ENCODE measurements around the gene LRMDA. TPM values are rescaled to one million over a fixed set of nuclear protein-coding genes. Genes with fewer than 3 reads are reported as not detected.

The LRMDA gene
- total RNA-seq, 5 donors from 2014 or later (not counting 1 experiment from before 2014, with no cell fraction given) = 0.30 to 1.2 TPM; not detected in 3

DNA sequence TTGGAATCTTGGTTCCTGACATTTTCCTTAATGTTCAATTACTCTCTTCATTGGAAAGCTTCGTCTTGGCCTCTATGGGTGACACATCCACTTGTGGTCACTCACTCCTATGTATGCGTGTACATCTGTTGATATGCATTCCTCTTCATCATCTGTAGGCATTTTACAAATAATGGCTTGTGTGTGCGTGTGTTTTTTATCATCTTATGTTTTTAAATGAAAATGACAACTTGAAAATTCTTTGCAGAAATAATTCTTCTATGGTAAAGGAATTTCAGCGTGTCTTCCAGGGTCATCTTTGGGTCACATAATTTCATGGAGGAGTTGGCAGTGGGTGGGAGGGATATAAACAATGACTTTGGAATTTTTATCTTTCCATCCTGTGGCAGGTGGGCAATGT, 925.1 kb downstream of the LRMDA start:
- 83% methylated on average over 1 of the region's 4 CpGs for WGBS (ENCODE audit: insufficient coverage)

DNA sequence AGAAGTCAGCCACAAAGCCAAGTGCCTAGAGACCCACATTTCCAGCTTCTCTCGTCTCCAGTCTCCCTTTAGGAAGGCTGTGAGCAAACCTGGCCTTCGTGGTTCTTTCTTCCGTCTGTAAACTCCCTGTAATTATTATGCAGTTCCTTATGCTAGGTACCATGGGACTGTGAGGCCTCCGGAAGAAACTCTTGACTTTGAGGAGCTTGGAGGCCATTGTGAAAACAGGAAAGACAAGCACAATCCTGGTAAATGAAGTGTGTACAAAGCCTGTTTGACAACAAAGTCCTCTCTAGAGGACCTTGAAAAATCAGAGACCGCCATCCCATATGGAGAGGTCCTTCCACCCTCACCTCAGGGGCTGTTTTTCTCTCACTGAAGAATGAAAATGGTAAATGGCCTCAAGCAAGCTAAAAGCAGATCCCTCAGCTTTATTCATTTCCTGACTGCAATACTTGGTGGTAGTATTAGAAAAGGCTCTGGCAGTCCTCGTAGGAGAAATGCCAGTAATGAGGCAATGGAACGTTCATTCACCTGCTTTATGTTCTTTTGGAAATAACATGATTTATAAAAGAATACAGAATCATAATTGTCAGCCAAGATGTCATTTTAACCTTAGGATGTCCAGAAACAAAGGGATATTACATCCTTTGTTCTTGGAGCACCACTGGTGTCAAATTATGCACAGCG, 926.4 kb downstream of the LRMDA start:
- Mint-ChIP-seq H3K4me1 (no peaks in the 10 kb centered on the region), H3K27me3 (no peaks in the 10 kb centered on the region), H3K36me3 (no peaks in the 10 kb centered on the region), H3K9me3 (peaks cover 0 to 9% (median 8%) of the 10 kb centered on the region in 3 donors), H3K27ac (no peak overlapping the region), H3K4me3 (no peak overlapping the region)
- CTCF ChIA-PET = no interaction called here
- no peak for DNase-seq
- Histone ChIP-seq H3K4me1 (ENCODE audit: control insufficient read depth in 1 of 2, extremely low read depth in 1 of 2, insufficient read depth in 2 of 2, low read length in 2 of 2) (no peaks in the 10 kb centered on the region), H3K27ac (ENCODE audit: low read length) (no peak overlapping the region), H3K4me3 (ENCODE audit: control insufficient read depth in 1 of 2, extremely low read depth in 1 of 2, low read length in 1 of 2) (no peak overlapping the region), H3K27me3 (replicated peaks in 1 of 2; ENCODE audit: control insufficient read depth in 2 of 2, extremely low read depth in 1 of 2, insufficient read depth in 2 of 2, low read length in 1 of 2) (no peaks in the 10 kb centered on the region), H3K9me3 (no peaks in the 10 kb centered on the region), H3K36me3 (ENCODE audit: control insufficient read depth in 2 of 2, extremely low read depth in 1 of 2, insufficient read depth in 1 of 2, low read length in 1 of 2) (no peaks in the 10 kb centered on the region)
- ATAC-seq (replicated peaks in 1 of 4) = no peak
- 58% methylated on average over 2 of the region's 8 CpGs for WGBS (ENCODE audit: insufficient coverage)
- POLR2A ChIA-PET = no interaction called here

More for the DNA sequence above, 925.1 kb downstream of the LRMDA start:
- Histone ChIP-seq H3K27ac (ENCODE audit: low read length) (no peak overlapping the region), H3K36me3 (ENCODE audit: control insufficient read depth in 2 of 2, extremely low read depth in 1 of 2, insufficient read depth in 1 of 2, low read length in 1 of 2) (no peaks in the 10 kb centered on the region), H3K4me1 (ENCODE audit: control insufficient read depth in 1 of 2, extremely low read depth in 1 of 2, insufficient read depth in 2 of 2, low read length in 2 of 2) (no peaks in the 10 kb centered on the region), H3K27me3 (replicated peaks in 1 of 2; ENCODE audit: control insufficient read depth in 2 of 2, extremely low read depth in 1 of 2, insufficient read depth in 2 of 2, low read length in 1 of 2) (no peaks in the 10 kb centered on the region), H3K9me3 (no peaks in the 10 kb centered on the region), H3K4me3 (ENCODE audit: control insufficient read depth in 1 of 2, extremely low read depth in 1 of 2, low read length in 1 of 2) (no peak overlapping the region)
- peaks cover 0 to 9% (median 4%) of the 10 kb centered on the region in 3 donors for H3K9me3 Mint-ChIP-seq
- ChIA-PET POLR2A (no interaction called here), CTCF (no interaction called here)
- H3K27me3 Mint-ChIP-seq = no peaks in the 10 kb centered on the region
- no peak for ATAC-seq (replicated peaks in 1 of 4)
- no peaks in the 10 kb centered on the region for H3K4me1 Mint-ChIP-seq
- no peak overlapping the region for H3K4me3 Mint-ChIP-seq
- H3K27ac Mint-ChIP-seq = no peak overlapping the region
- H3K36me3 Mint-ChIP-seq = no peaks in the 10 kb centered on the region
- no peak for DNase-seq

DNA sequence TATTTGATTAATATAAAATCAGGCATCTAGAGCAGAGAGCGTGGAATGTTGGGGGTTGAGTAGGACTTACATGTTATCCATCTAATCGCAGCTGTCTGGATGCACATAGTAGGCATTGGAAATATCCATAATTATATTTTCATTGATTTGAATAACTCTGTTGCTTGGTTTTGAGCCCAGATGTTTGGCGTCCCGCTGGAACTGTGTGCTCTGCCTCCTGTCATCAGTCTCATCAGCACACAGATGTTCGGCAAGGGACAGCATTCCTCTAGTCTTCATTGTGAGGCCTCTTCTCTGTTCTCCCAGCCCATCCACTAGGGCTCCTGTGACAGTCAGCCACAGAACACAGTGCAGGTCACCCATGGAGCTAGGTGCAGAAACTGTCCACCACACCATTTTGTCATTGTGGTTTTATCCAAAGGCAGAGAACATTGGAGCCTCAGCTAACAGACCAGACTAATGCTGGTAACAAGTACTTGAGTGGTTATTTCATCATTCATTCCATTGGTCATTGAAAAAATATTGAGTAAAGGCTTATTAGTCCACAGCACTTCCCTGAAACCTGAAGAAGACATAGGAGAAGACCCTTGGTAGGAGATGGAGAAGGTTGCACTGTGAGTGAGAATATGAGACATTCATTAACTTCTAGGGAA, 927.4 kb downstream of the LRMDA start:
- DNase-seq (no peak), ATAC-seq (replicated peaks in 1 of 4) (no peak)
- 94% methylated on average over 3 of the region's 5 CpGs for WGBS (ENCODE audit: insufficient coverage)
- no peaks in the 10 kb centered on the region for H3K9me3 ChIP-seq
- no peaks in the 10 kb centered on the region for H3K36me3 ChIP-seq (ENCODE audit: control insufficient read depth in 2 of 2, extremely low read depth in 1 of 2, insufficient read depth in 1 of 2, low read length in 1 of 2)
- H3K27me3 ChIP-seq (replicated peaks in 1 of 2; ENCODE audit: control insufficient read depth in 2 of 2, extremely low read depth in 1 of 2, insufficient read depth in 2 of 2, low read length in 1 of 2) = no peaks in the 10 kb centered on the region
- ChIA-PET CTCF (no interaction called here), POLR2A (no interaction called here)
- H3K27ac ChIP-seq (ENCODE audit: low read length) = no peak overlapping the region
- no peak overlapping the region for H3K4me3 ChIP-seq (ENCODE audit: control insufficient read depth in 1 of 2, extremely low read depth in 1 of 2, low read length in 1 of 2)
- Mint-ChIP-seq H3K36me3 (no peaks in the 10 kb centered on the region), H3K27me3 (no peaks in the 10 kb centered on the region), H3K27ac (no peak overlapping the region), H3K4me1 (no peaks in the 10 kb centered on the region), H3K9me3 (peaks cover 0 to 9% (median 8%) of the 10 kb centered on the region in 3 donors), H3K4me3 (no peak overlapping the region)
- no peaks in the 10 kb centered on the region for H3K4me1 ChIP-seq (ENCODE audit: control insufficient read depth in 1 of 2, extremely low read depth in 1 of 2, insufficient read depth in 2 of 2, low read length in 2 of 2)

DNA sequence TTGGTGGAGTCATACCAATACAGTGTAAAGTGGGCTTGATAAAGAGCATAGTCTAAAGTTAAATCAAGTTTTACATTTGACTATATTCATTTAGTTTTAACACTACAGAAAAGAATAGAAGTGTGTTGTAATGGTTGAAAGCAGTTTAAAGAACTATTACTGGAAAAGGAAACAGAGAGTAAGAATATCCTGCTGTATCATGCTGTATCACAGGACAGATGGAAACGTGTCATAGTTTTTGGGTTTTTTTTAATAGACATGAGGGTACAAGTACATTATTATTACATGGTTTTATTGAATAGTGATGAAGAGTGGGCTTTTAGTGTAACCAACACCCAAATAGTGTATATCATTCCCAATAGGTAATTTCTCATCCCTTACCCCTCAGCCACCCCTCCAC, 944.3 kb downstream of the LRMDA start:
- no peak overlapping the region for H3K4me3 ChIP-seq (ENCODE audit: control insufficient read depth in 1 of 2, extremely low read depth in 1 of 2, low read length in 1 of 2)
- H3K36me3 Mint-ChIP-seq = no peaks in the 10 kb centered on the region
- no peaks in the 10 kb centered on the region for H3K4me1 Mint-ChIP-seq
- no peaks in the 10 kb centered on the region for H3K36me3 ChIP-seq (ENCODE audit: control insufficient read depth in 2 of 2, extremely low read depth in 1 of 2, insufficient read depth in 1 of 2, low read length in 1 of 2)
- no peaks in the 10 kb centered on the region for H3K27me3 Mint-ChIP-seq
- ChIA-PET CTCF (no interaction called here), POLR2A (no interaction called here)
- no peaks in the 10 kb centered on the region for H3K4me1 ChIP-seq (ENCODE audit: control insufficient read depth in 1 of 2, extremely low read depth in 1 of 2, insufficient read depth in 2 of 2, low read length in 2 of 2)
- H3K9me3 ChIP-seq = no peaks in the 10 kb centered on the region
- no peak for ATAC-seq (replicated peaks in 1 of 4)
- H3K27ac Mint-ChIP-seq = no peak overlapping the region
- no CpG with 5 or more reads among the region's 1 CpG for WGBS (ENCODE audit: insufficient coverage)
- no peaks in the 10 kb centered on the region for H3K27me3 ChIP-seq (replicated peaks in 1 of 2; ENCODE audit: control insufficient read depth in 2 of 2, extremely low read depth in 1 of 2, insufficient read depth in 2 of 2, low read length in 1 of 2)
- no peak overlapping the region for H3K4me3 Mint-ChIP-seq
- no peak overlapping the region for H3K27ac ChIP-seq (ENCODE audit: low read length)
- DNase-seq = no peak
- peaks cover 3 to 4% (median 4%) of the 10 kb centered on the region in 3 donors for H3K9me3 Mint-ChIP-seq

DNA sequence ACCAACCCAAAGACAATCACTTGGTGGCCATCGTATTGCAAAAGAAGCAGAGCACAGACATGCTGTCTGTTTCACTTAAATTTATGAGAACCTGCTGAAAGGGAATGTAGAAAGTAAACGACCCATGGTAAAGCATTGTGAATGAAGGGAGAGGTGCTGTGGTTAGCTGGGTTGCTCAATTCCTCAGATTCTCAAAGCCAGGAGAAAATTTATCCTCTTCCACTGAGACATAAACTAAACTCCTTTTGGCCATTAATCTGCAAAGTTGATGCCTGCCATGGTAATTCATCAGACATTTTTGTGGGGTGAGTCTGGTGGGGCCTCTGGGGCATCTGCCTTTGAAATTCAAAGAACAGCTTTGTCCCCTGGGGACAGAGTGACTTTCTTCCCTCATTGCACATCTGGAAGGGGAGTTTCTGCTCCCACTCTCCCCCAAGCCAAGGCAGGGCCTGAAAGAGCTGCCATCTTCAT, 951.0 kb downstream of the LRMDA start:
- DNase-seq = no peak
- H3K4me3 ChIP-seq (ENCODE audit: control insufficient read depth in 1 of 2, extremely low read depth in 1 of 2, low read length in 1 of 2) = no peak overlapping the region
- Mint-ChIP-seq H3K27ac (no peak overlapping the region), H3K27me3 (no peaks in the 10 kb centered on the region), H3K4me1 (no peaks in the 10 kb centered on the region), H3K9me3 (peaks cover 2 to 22% (median 9%) of the 10 kb centered on the region in 3 donors), H3K4me3 (no peak overlapping the region), H3K36me3 (no peaks in the 10 kb centered on the region)
- POLR2A ChIA-PET = no interaction called here
- H3K27ac ChIP-seq (ENCODE audit: low read length) = no peak overlapping the region
- no peaks in the 10 kb centered on the region for H3K9me3 ChIP-seq
- WGBS (ENCODE audit: insufficient coverage) = no CpG with 5 or more reads among the region's 2 CpGs
- H3K4me1 ChIP-seq (ENCODE audit: control insufficient read depth in 1 of 2, extremely low read depth in 1 of 2, insufficient read depth in 2 of 2, low read length in 2 of 2) = no peaks in the 10 kb centered on the region
- no peak for ATAC-seq (replicated peaks in 1 of 4)
- no peaks in the 10 kb centered on the region for H3K27me3 ChIP-seq (replicated peaks in 1 of 2; ENCODE audit: control insufficient read depth in 2 of 2, extremely low read depth in 1 of 2, insufficient read depth in 2 of 2, low read length in 1 of 2)
- H3K36me3 ChIP-seq (ENCODE audit: control insufficient read depth in 2 of 2, extremely low read depth in 1 of 2, insufficient read depth in 1 of 2, low read length in 1 of 2) = no peaks in the 10 kb centered on the region
- CTCF ChIA-PET = no interaction called here

DNA sequence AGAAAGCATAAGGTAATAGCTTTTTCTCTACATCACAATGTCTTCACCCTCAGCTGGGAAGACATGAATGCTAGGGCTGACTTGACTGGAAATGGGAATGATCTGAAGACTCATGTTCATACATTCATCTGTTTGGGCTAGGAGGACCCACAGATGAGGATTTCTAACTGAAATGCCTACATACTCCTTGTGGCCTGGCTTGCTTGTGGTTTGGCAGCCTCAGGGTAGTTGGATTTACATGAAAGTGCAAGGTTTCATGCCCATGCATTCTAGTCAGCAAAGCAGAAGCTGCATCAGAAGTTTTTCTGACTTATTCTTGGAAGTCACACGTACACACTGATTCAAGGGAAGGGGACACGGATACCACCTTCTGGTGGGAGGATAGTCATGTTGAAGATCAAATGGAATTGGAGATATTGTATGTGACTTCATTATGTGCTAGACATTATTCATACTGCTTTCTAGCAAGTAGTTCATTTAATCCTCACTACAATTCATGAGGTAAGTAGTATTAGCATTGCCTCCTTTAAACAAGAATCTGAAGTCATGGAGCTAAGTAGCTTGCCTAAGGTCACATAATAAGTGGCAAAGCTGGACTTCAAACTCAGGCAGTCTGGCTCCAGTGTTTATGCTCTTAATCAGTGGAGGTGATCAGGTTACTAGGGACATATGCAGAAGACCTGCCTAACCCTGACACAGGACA, 957.0 kb downstream of the LRMDA start:
- no peaks in the 10 kb centered on the region for H3K27me3 Mint-ChIP-seq
- Histone ChIP-seq H3K27ac (ENCODE audit: low read length) (no peak overlapping the region), H3K4me3 (ENCODE audit: control insufficient read depth in 1 of 2, extremely low read depth in 1 of 2, low read length in 1 of 2) (no peak overlapping the region), H3K9me3 (no peaks in the 10 kb centered on the region), H3K27me3 (replicated peaks in 1 of 2; ENCODE audit: control insufficient read depth in 2 of 2, extremely low read depth in 1 of 2, insufficient read depth in 2 of 2, low read length in 1 of 2) (no peaks in the 10 kb centered on the region), H3K4me1 (ENCODE audit: control insufficient read depth in 1 of 2, extremely low read depth in 1 of 2, insufficient read depth in 2 of 2, low read length in 2 of 2) (no peaks in the 10 kb centered on the region), H3K36me3 (ENCODE audit: control insufficient read depth in 2 of 2, extremely low read depth in 1 of 2, insufficient read depth in 1 of 2, low read length in 1 of 2) (no peaks in the 10 kb centered on the region)
- DNase-seq (no peak), ATAC-seq (replicated peaks in 1 of 4) (no peak)
- H3K4me3 Mint-ChIP-seq = no peak overlapping the region
- ChIA-PET CTCF (no interaction called here), POLR2A (no interaction called here)
- H3K36me3 Mint-ChIP-seq = no peaks in the 10 kb centered on the region
- WGBS (ENCODE audit: insufficient coverage) = 83% methylated on average over 1 of the region's 2 CpGs
- H3K9me3 Mint-ChIP-seq = peaks cover 0 to 15% (median 9%) of the 10 kb centered on the region in 3 donors
- no peak overlapping the region for H3K27ac Mint-ChIP-seq
- H3K4me1 Mint-ChIP-seq = no peaks in the 10 kb centered on the region

Measured in T-cell (primary cell).